Activated B cell treated with CpG ODN at 0.5 μM for 24 hours (primary cell): ENCODE results near the gene ZMYND15. TPM values are rescaled to one million over a fixed set of nuclear protein-coding genes. Genes with fewer than 3 reads are reported as not detected.

Experiments used
- ATAC-seq: fragments of 200-7000 bp; cut with Tn5 transposase; one replicate; pipeline ENCODE4 v1.10.0; 2021; ENCODE audit warnings: low read depth, mild to moderate bottlenecking, moderate library complexity
- CTCF ChIA-PET: fragments of 350-600 bp; sonication (Branson Sonifier 250); formaldehyde crosslinking; loops from one replicate; lab custom pipeline; 2021; ENCODE audit warnings: antibody characterized with exemption; lab: Charles Lee
- POLR2A ChIA-PET: fragments of 350-600 bp; sonication (Branson Sonifier 250); formaldehyde crosslinking; loops from one replicate; lab custom pipeline; 2021; ENCODE audit warnings: antibody characterized with exemption; lab: Charles Lee
- DNase-seq: peaks from one replicate; pipeline ENCODE4 v3.0.0; 2022
- H3K27ac Mint-ChIP-seq: one replicate; pipeline ENCODE4 v1.8.0; 2020; ENCODE audit warnings: mixed read lengths
- H3K27me3 Mint-ChIP-seq: one replicate; pipeline ENCODE4 v1.8.0; 2021; ENCODE audit warnings: mixed read lengths
- H3K36me3 Mint-ChIP-seq: one replicate; pipeline ENCODE4 v1.8.0; 2021; ENCODE audit warnings: low read depth, mixed read lengths
- H3K4me1 Mint-ChIP-seq: one replicate; pipeline ENCODE4 v1.8.0; 2021; ENCODE audit warnings: mixed read lengths
- H3K4me3 Mint-ChIP-seq: one replicate; pipeline ENCODE4 v1.8.0; 2020; ENCODE audit warnings: mild to moderate bottlenecking, mixed read lengths
- H3K9me3 Mint-ChIP-seq: one replicate; pipeline ENCODE4 v1.8.0; 2020; ENCODE audit warnings: mixed read lengths
- intact Hi-C: fragments of 100-400 bp; cut with micrococcal nuclease; formaldehyde crosslinking; loops from one replicate; pipeline ENCODE4 v1.15.1; 2024
- total RNA-seq: library from RNA; stranded (reverse); gene quantifications from 2 replicates; pipeline ENCODE4 v1.2.3, GENCODE V29; 2022
- TF ChIP-seq, protein P1 (sequence below): fragments of 200-600 bp; IDR thresholded peaks from one replicate; pipeline ENCODE4 v1.8.0; 2022; ENCODE audit warnings: antibody characterized with exemption, mild to moderate bottlenecking

ZMYND15 gene
- total RNA-seq, 1 donor from 2014 or later: 0.31 TPM

DNA sequence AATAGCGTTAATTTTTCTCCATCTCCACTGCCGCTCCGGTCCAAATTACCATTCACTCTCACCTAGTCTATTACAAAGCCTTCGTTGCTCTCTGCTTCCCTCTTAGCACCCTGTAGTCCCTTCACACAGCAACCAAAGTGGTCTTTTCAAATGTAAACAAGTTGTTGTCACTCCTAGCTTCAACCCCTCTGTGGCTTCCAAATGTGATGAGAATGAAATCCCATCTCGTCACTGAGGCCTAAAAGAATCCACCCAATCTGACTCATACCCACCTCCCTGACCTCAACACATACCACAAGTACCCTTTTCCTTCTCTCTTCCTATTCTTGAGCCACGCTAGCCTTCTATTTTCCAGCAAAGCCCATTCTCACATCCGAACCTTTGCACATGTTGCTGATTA is 33.5 kb upstream of the ZMYND15 start:
- H3K36me3 Mint-ChIP-seq: peaks cover 6% of the 10 kb centered on the region
- no peak for DNase-seq
- H3K4me1 Mint-ChIP-seq: peaks cover 38% of the 10 kb centered on the region
- peak overlapping the region; percentile 15 for H3K4me3 Mint-ChIP-seq
- intact Hi-C loops: no loop called here
- H3K9me3 Mint-ChIP-seq: no peaks in the 10 kb centered on the region
- H3K27me3 Mint-ChIP-seq: no peaks in the 10 kb centered on the region
- POLR2A ChIA-PET: interaction anchor here (0.5 kb wide), 1 partner anchor 160 kb away, joined by 7 read pairs; no protein-coding TSS in a partner anchor
- TF ChIP-seq, protein P1, sequence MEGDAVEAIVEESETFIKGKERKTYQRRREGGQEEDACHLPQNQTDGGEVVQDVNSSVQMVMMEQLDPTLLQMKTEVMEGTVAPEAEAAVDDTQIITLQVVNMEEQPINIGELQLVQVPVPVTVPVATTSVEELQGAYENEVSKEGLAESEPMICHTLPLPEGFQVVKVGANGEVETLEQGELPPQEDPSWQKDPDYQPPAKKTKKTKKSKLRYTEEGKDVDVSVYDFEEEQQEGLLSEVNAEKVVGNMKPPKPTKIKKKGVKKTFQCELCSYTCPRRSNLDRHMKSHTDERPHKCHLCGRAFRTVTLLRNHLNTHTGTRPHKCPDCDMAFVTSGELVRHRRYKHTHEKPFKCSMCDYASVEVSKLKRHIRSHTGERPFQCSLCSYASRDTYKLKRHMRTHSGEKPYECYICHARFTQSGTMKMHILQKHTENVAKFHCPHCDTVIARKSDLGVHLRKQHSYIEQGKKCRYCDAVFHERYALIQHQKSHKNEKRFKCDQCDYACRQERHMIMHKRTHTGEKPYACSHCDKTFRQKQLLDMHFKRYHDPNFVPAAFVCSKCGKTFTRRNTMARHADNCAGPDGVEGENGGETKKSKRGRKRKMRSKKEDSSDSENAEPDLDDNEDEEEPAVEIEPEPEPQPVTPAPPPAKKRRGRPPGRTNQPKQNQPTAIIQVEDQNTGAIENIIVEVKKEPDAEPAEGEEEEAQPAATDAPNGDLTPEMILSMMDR: no peak
- CTCF ChIA-PET: no interaction called here
- no peak for ATAC-seq
- H3K27ac Mint-ChIP-seq: peak overlapping the region; percentile 5

DNA sequence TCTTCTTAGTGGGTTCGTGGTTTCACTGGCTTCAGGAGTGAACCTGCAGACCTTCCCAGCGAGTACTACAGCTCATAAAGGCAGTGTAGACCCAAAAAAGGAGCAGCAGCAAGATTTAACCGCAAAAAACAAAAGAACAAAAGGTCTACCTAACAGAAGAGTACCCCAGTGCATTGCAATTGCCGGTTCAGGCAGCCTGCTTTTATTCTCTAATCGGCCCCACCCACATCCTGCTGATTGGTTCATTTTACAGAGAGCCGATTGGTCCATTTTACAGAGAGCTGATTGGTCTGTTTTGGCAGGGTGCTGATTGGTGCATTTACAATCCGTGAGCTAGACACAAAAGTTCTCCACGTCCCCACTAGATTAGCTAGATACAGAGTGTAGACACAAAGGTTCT is 31.2 kb upstream of the ZMYND15 start:
- no peaks in the 10 kb centered on the region for H3K27me3 Mint-ChIP-seq
- DNase-seq: no peak
- peak overlapping the region; percentile 30 for H3K27ac Mint-ChIP-seq
- TF ChIP-seq, protein P1: no peak
- no peak overlapping the region for H3K4me3 Mint-ChIP-seq
- no peak for ATAC-seq
- intact Hi-C loops: no loop called here
- no peaks in the 10 kb centered on the region for H3K9me3 Mint-ChIP-seq
- ChIA-PET POLR2A (interaction anchor here (0.7 to 2.4 kb wide), 3 partner anchors 81 to 778 kb away, joined by 3 to 17 read pairs (median 5); partner anchors contain the start of genes C17orf107, DERL2, GLTPD2 and MIS12), CTCF (interaction anchor here (0.6 to 2.6 kb wide), 2 partner anchors 82 to 141 kb away, joined by 3 to 11 read pairs; no protein-coding TSS in a partner anchor)
- H3K36me3 Mint-ChIP-seq: peaks cover 7% of the 10 kb centered on the region
- H3K4me1 Mint-ChIP-seq: peaks cover 39% of the 10 kb centered on the region

GRCh38 chr17:4709794-4710692 is 29.6 kb upstream of the ZMYND15 start, which contains the start of gene ARRB2:
Gene ARRB2 (plus strand): TSS chr17:4710632. CDS start chr17:4710722, 90 bp downstream.
- intact Hi-C loops: loop anchor here (1.0 to 5.0 kb wide), 13 partner anchors 21 to 776 kb away; partner anchors contain the start of genes CHRNE, DERL2, MED11 and MINK1
- TF ChIP-seq, protein P1: peak; percentile 27
- Mint-ChIP-seq H3K27ac (peak within 1 kb of the TSS; percentile 83), H3K9me3 (no peaks in the 10 kb centered on the region), H3K4me1 (peaks cover 43% of the 10 kb centered on the region), H3K27me3 (no peaks in the 10 kb centered on the region), H3K4me3 (peak within 1 kb of the TSS; percentile 86), H3K36me3 (peaks cover 5% of the 10 kb centered on the region)
- CTCF ChIA-PET: interaction anchor here (0.8 to 1.6 kb wide), 9 partner anchors 21 to 199 kb away, joined by 3 to 12 read pairs (median 4); partner anchors contain the start of genes C17orf107 and MED11
- ATAC-seq (peak; percentile 87), DNase-seq (peak; percentile 93)
- POLR2A ChIA-PET: interaction anchor here (0.6 to 3.2 kb wide), 13 partner anchors 12 to 259 kb away, joined by 3 to 17 read pairs (median 6); partner anchors contain the start of genes C17orf107, GLTPD2, MED11 and PFN1

- TF ChIP-seq, protein P1: no peak
- ATAC-seq (no peak), DNase-seq (no peak)
- CTCF ChIA-PET: interaction anchor here (0.8 to 3.1 kb wide), 8 partner anchors 20 to 198 kb away, joined by 3 to 13 read pairs (median 4); partner anchors contain the start of genes C17orf107 and MED11
- H3K9me3 Mint-ChIP-seq: no peaks in the 10 kb centered on the region
- peaks cover 8% of the 10 kb centered on the region for H3K36me3 Mint-ChIP-seq
- POLR2A ChIA-PET: interaction anchor here (0.6 to 3.2 kb wide), 10 partner anchors 12 to 237 kb away, joined by 3 to 17 read pairs (median 6); partner anchors contain the start of genes C17orf107, GLTPD2, MED11 and PFN1
- no peaks in the 10 kb centered on the region for H3K27me3 Mint-ChIP-seq
- peak overlapping the region; percentile 86 for H3K4me3 Mint-ChIP-seq
- H3K27ac Mint-ChIP-seq: peak overlapping the region; percentile 83
- peaks cover 48% of the 10 kb centered on the region for H3K4me1 Mint-ChIP-seq
- intact Hi-C loops: loop anchor here (1.0 to 5.0 kb wide), 13 partner anchors 20 to 775 kb away; partner anchors contain the start of genes CHRNE, DERL2, MED11 and MINK1
Measured at GRCh38 chr17:4710693-4711634, 28.7 kb upstream of the ZMYND15 start.
